GM12878 (cell line): ENCODE data around the gene PLEKHD1. TPM values are rescaled to one million over a fixed set of nuclear protein-coding genes. Genes with fewer than 3 reads are reported as not detected.

Experiments
- BHLHE40 ChIP-seq, 2 experiments: fragments of 450-650 bp in 1 of 2; IDR thresholded peaks; 2 replicates each; pipeline ENCODE4 v1.6.1; 2011 to 2017; ENCODE audit warnings: low read depth in 2 of 2, borderline replicate concordance in 1 of 2, improper control_type of control experiment in 1 of 2, low read length in 1 of 2, mild to moderate bottlenecking in 1 of 2
- CBFB ChIP-seq: IDR thresholded peaks from 2 replicates; pipeline ENCODE4 v1.6.1; 2016; ENCODE audit warnings: antibody characterized with exemption, low read depth
- CEBPB ChIP-seq, 2 experiments: fragments of 150-350 bp in 1 of 2; IDR thresholded peaks; 2 replicates each; pipeline ENCODE4 v1.6.1; 2012 to 2014; ENCODE audit warnings: low read depth in 2 of 2, low read length in 2 of 2, borderline replicate concordance in 1 of 2, inconsistent platforms in 1 of 2
- CTCF ChIP-seq, 3 experiments: IDR thresholded peaks in 2 of 3; conservative IDR thresholded peaks in 1 of 3; 2 replicates each; pipeline ENCODE4 v1.5.1; 2011; ENCODE audit warnings: low read depth in 3 of 3, low read length in 3 of 3, mild to moderate bottlenecking in 3 of 3, control low read depth in 2 of 3, moderate library complexity in 2 of 3, inconsistent platforms in 1 of 3, mixed read lengths in 1 of 3; ENCODE audit not compliant: control insufficient read depth in 2 of 3, insufficient read depth in 1 of 3; ENCODE audit errors: extremely low read depth in 1 of 3
- DPF2 ChIP-seq: fragments of 450-650 bp; IDR thresholded peaks from 2 replicates; pipeline ENCODE4 v1.6.1; 2017; ENCODE audit warnings: mild to moderate bottlenecking
- EED ChIP-seq: sonication (generic); IDR thresholded peaks from 2 replicates; pipeline ENCODE4 v1.6.1; 2016; ENCODE audit warnings: antibody characterized with exemption, low read depth
- HDGF ChIP-seq: fragments of 450-650 bp; IDR thresholded peaks from 2 replicates; pipeline ENCODE4 v1.6.1; 2016; ENCODE audit warnings: antibody characterized with exemption
- IKZF1 ChIP-seq: fragments of 450-650 bp; conservative IDR thresholded peaks from 2 replicates; pipeline ENCODE4 v1.6.1; 2017; ENCODE audit warnings: antibody characterized with exemption, mild to moderate bottlenecking
- IRF4 ChIP-seq: IDR thresholded peaks from 2 replicates; pipeline ENCODE4 v1.6.1; 2011; ENCODE audit warnings: low read depth, low read length
- PAX5 ChIP-seq: IDR thresholded peaks from 2 replicates; pipeline ENCODE4 v1.6.1; 2011; ENCODE audit warnings: low read depth, low read length, borderline replicate concordance
- PKNOX1 ChIP-seq: fragments of 450-650 bp; IDR thresholded peaks from 2 replicates; pipeline ENCODE4 v1.6.1; 2016; ENCODE audit warnings: mild to moderate bottlenecking
- POLR2AphosphoS2 ChIP-seq: IDR thresholded peaks from 2 replicates; pipeline ENCODE4 v1.6.1; 2011; ENCODE audit warnings: low read depth, mild to moderate bottlenecking, low read length, improper control_type of control experiment, moderate library complexity
- SPI1 ChIP-seq: IDR thresholded peaks from 2 replicates; pipeline ENCODE4 v1.6.1; 2011; ENCODE audit warnings: low read depth, mild to moderate bottlenecking, low read length, moderate library complexity, borderline replicate concordance; ENCODE audit not compliant: insufficient read depth
- STAT3 ChIP-seq: IDR thresholded peaks from 2 replicates; pipeline ENCODE4 v1.6.1; 2011; ENCODE audit warnings: low read depth, low read length, improper control_type of control experiment
- TAF1 ChIP-seq: IDR thresholded peaks from 2 replicates; pipeline ENCODE4 v1.6.1; 2011; ENCODE audit warnings: mild to moderate bottlenecking, low read depth, low read length, borderline replicate concordance
- TCF12 ChIP-seq: IDR thresholded peaks from 2 replicates; pipeline ENCODE4 v1.6.1; 2011; ENCODE audit warnings: low read depth, mild to moderate bottlenecking, low read length
- TCF3 ChIP-seq: IDR thresholded peaks from 2 replicates; pipeline ENCODE4 v1.6.1; 2012; ENCODE audit warnings: low read depth, mild to moderate bottlenecking, low read length, borderline replicate concordance; ENCODE audit not compliant: insufficient read depth
- USF1 ChIP-seq: IDR thresholded peaks from 2 replicates; pipeline ENCODE4 v1.6.1; 2011; ENCODE audit warnings: borderline replicate concordance, low read depth, mild to moderate bottlenecking, moderate library complexity, mixed read lengths, low read length; ENCODE audit not compliant: insufficient read depth; ENCODE audit errors: extremely low read length
- YY1 ChIP-seq: IDR thresholded peaks from 2 replicates; pipeline ENCODE4 v1.6.1; 2011; ENCODE audit warnings: low read depth, mild to moderate bottlenecking, low read length
- polyA plus RNA-seq, 11 experiments: library from polyadenylated mRNA; depleted of rRNA in 4 of 11; unstranded in 6 of 11; stranded (reverse) in 5 of 11; fragments of >200 nt; fragmentation: Nextera tagmentation in 4 of 11; fragmentation: Illumina TruSeq in 1 of 11; extraction: Ambion mirVana in 4 of 11; extraction: Trizol in 1 of 11; gene quantifications; 1 replicate in 1 of 11; 2 replicates in 10 of 11; pipeline versions ENCODE4 v1.2.1 to v1.2.3, GENCODE V29; 2011 to 2016; ENCODE audit warnings: inconsistent platforms in 2 of 11, missing spikeins in 2 of 11, low read depth in 1 of 11
- total RNA-seq, 4 experiments: library from RNA; depleted of rRNA in 3 of 4; stranded (reverse); fragments of >200 nt in 3 of 4; fragmentation: Illumina TruSeq in 1 of 4; extraction: Trizol in 1 of 4; gene quantifications; 2 replicates each; pipeline versions ENCODE4 v1.2.1 to v1.2.3, GENCODE V29; 2013 to 2021

The PLEKHD1 gene
- total and polyA plus RNA-seq, 10 of the 15 experiments (the other 5 are each of a cell fraction or from before 2014, with no cell fraction given), result 0.01 to 0.08 (median 0.04) TPM; not detected in 6

GRCh38 chr14:69481815-69482568 is 2.5 kb upstream of the PLEKHD1 start (continued):
- TF ChIP-seq CTCF (IDR thresholded peaks at IDR 0.05 in 2 of 3, conservative IDR thresholded peaks at IDR 0.05 in 1 of 3; ENCODE audit: control insufficient read depth in 2 of 3, extremely low read depth in 1 of 3, insufficient read depth in 1 of 3, low read depth in 3 of 3, low read length in 3 of 3) (no peak), YY1 (0 out of 2 replicates have a peak, but pooled peaks have one; percentile 29), PKNOX1 (no peak), STAT3 (no peak), IRF4 (0 out of 2 replicates have a peak, but pooled peaks have one; percentile 55), CBFB (no peak), EED (peak; percentile 55; the same call in 1 of the 2 replicates), TAF1 (no peak), HDGF (no peak), USF1 (no peak), SPI1 (peak; percentile 84), PAX5 (peak; percentile 61; the same call in 1 of the 2 replicates), IKZF1 (peak; percentile 40; the same call in 1 of the 2 replicates), TCF12 (peak; percentile 81), POLR2AphosphoS2 (no peak), BHLHE40 (IDR thresholded peaks at IDR 0.05; ENCODE audit: borderline replicate concordance in 1 of 2, low read depth in 2 of 2, low read length in 1 of 2) (peak in 1 of 2 experiments; percentile 4; a peak in 1 of 4 replicates), DPF2 (no peak), CEBPB (IDR thresholded peaks at IDR 0.05; ENCODE audit: borderline replicate concordance in 1 of 2, low read depth in 2 of 2, low read length in 2 of 2) (no peak), TCF3 (peak; percentile 69; the same call in 1 of the 2 replicates)
